Fibroblast of the conjunctiva (primary cell): ENCODE results near the gene ZNF687.

Experiments
- DNase-seq: peaks from one replicate; pipeline ENCODE4 v3.0.0-alpha.2; 2010; ENCODE audit warnings: low read depth

ZNF687 gene

GRCh38 chr1:151312411-151312810 is 30.3 kb downstream of the ZNF687 start:
- DNase-seq: no peak

- DNase-seq: no peak
Measured at GRCh38 chr1:151312826-151313225, 30.7 kb downstream of the ZNF687 start.

DNA sequence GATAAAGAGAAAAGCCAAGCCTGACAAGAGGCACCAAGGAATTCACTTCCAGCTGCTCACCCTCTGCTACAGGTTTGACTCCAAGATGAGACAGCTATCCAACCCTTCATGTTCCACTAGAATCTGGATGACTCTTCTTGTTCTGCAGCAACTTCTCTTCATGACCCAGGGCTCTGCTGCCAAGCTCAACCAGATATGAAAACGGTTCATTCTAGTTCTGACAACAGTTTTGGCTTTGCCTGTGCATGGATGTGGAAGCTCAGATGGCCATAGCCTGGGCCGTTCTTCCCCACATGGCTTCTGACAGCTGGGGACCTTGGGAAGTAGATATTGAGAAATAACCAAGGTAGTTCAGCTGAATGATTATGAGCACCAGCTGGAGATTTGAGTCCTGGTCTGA is 31.4 kb downstream of the ZNF687 start:
- no peak for DNase-seq

DNA sequence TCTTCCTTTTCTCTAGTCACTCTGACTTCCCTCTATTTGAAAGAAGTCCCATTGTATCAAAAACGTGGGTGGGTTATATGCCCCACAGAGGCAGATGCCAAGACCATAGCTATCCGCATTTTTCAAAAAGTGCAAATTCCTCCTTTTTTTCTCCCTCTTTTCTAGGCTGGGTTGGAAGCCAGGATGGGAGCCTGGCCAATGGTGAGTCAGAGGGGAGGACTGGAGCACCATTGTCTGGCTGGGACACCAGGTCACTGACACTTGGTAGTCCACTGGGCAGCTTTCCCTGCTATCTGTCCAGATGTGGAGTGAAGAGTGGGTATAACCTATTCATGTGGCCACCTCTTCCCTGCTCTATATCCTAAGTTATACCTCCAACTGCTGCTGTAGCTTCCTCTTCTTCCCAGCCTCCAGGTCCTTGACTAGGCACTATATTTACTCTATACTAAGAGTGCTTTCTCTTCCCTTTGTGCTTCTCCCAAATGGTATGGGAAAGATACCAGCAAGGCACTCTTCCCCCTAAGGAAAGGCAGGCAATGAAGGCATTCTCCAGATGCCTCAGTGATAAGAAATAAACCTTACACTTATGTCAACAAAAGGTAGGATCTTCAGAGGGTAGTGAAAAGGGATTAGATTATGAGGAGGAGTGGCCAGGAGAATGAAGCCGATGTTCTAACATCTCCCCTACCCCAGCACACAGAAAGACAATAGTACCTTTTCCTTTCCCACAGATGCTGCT is 32.2 kb downstream of the ZNF687 start:
- peak; percentile 81 for DNase-seq

DNA sequence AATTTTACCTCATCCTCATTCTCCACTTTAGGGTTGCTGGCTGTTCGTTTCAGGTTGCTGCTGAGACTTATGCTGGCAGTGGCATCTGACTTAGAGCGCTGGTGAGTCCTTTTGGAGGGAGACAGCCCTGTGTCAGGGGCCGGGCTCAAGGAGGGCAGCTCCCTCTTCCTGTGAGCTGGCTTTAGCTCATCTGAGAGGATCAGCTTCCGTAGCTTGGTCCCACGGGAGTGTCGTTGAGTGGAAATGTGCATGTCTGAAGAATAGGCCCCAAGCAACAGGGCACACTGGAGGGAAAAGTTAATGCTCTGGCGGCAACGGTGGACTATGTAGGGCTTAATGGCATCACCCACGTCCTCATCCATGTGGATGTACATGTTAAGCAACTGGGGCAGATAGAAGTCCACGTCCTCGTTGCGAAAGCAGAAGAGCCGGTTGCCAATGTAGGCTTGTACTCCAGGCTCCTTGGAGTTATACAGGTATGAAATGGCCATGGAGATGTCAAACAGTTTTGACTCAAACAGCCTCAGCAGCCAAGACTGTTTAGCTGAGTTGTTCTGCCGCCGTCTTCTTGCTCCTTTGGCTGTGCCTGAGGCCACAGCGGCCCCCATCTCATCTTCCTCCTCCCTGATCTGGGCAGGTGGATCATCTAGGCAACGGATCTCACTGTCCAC is 33.6 kb downstream of the ZNF687 start:
- no peak for DNase-seq

DNA sequence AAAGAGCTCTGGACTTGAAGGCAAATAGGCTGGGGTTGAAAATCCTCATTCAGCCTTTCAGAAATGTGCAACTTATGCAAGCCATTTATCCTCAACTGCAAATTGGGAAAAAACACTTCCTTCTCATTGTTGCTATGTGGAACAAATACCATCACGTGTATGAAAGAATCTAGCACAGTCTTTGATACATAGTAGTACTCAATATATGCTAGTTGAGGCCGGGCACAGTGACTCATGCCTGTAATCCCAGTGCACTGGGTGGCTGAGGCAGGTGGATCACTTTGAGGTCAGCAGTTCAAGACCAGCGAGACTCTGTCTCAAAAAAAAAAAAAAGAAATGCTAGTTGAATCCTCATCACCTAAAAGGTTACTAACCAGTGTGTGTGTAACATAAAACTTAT is 36.9 kb downstream of the ZNF687 start:
- DNase-seq: no peak

- DNase-seq: no peak
Measured at GRCh38 chr1:151324390-151324930, 42.4 kb downstream of the ZNF687 start.

- no peak for DNase-seq
Measured at GRCh38 chr1:151325231-151325630, 43.1 kb downstream of the ZNF687 start.

DNA sequence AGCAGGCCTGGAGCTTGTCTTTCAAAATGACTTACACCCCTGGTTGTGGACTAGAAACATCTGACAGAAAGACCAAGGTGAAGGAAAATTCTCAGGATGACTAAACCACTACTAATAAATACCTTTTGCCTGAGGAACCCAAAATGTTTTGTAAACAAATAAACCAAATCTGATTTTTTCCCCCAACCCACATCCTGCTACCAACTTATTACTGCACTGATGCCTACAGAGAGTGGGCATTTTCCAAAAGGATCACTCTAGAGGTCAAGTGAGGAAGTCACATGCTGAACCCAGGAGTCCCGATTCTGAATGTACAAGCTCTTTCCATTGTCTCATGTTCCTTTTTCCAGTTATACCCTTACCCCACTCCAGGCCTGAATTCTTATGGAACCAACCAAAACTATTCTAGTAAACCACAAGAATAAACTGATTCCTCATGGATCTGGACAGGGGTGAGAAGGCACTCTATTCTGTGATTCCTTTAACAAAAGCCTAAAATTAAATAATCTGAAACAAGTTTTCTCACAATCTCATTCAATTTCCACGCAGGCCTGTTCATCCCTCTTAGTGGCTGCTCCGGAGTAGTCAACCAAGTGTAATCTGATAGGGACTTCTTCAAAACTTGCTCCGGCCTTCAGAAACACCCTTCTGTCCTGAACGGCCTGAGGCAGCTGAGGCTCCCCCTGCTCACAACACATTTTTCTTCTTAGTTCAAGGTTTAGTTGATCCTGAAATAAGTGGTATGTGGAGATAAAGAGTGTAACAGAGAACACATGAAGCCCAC is 43.7 kb downstream of the ZNF687 start:
- DNase-seq: no peak

DNA sequence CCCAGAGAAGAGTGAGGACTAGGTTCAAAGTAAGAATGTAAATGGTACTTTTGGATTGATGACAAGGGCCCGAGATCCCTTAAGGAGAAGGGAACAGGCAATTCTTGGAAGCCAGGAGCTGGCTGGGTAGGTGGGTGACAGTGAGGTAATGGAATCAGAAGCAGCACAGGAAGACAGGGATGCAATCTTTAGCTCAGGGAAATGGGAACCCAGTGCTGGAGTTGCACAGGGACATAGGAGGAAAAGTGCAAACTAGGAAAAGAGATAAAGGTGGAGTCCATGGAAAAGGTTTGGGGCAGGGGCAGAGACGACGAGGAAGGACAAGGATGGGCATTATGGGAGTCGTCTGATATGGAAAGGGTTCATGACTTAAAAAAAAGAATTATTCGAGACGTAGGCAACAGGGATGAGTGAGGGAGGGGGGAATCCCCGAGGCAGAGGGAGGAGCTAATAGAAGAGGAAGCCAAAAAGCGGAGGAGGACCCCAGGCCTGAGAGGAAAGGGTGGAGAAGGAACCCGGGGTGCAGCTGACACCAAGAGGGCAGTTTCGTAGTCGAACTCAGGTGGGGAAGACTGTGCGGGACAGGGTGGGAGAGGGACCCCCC is 44.6 kb downstream of the ZNF687 start:
- no peak for DNase-seq

DNA sequence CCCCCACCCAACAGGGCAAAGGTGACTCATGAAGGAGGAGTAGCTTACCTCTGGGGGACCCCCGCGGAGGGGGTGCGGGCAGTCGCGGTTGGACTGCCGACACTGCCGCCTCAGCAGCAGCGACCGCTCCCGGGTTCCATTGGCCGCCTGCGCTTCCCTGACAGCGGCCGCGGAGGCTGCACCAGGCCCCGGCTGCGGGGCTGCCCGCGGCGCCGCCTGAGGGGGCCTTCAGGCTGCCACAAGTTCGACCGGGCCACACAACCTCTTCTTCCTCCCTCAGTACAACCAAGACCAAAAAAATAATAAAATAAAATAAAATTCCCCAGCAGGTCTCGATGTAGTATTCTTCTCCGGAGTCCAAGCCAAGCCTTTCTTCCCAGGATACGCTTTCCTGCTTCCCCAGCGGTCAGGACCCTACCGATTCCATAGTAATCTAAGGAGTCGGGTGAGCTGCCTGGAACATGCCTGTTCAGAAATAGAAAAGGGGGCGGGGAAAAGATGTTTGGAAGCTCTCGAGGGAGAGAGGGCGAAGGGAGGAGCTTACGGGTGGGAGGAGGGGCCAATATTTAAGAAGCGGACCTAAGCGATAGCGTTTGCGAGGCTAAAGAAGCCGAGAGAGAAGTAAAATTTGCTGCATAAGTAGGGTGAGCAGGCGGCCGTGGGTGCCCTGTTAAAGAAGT is 45.3 kb downstream of the ZNF687 start, which contains the start of gene PI4KB:
TSS of gene PI4KB (minus strand) at position 194 of the 680 bp plus-strand sequence. CDS start 10,935 bp downstream, outside the sequence.
- peak; percentile 96 for DNase-seq

DNA sequence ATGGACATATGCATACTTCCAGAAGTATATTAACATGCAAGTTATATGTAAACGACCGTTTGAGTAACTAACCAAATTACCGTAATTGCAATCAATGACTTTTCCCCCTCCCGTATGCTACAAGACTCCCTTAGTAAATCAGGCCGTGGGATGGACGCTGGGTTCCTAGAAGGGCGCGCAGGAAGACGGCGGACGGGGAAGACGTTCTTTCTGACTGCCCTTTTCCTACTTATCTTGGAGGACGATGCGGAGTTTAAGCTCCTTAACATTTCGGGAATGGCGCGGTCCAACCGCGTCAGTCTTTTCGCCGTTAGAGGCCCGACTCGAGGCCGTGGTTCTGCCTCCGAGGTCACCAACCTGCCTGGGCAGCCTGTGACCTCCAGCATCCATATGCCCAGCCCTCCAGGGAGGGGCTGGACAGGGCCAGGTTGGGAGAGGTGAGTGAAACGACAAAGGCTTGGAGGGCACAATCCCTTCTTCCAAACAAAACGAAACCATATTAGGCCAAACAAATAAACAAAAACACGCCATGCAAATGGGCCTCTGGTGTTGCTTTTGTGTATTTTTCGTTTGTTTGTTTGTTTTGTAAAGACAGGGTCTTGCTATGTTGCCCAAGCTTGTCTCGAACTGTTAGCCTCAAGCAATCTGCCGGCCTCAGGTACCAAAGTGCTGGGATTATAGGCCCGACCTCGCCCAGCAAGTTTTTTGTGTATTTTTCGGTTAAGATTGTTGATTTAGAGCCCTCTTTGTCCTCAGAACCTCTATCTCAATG is 46.0 kb downstream of the ZNF687 start:
- DNase-seq: no peak

DNA sequence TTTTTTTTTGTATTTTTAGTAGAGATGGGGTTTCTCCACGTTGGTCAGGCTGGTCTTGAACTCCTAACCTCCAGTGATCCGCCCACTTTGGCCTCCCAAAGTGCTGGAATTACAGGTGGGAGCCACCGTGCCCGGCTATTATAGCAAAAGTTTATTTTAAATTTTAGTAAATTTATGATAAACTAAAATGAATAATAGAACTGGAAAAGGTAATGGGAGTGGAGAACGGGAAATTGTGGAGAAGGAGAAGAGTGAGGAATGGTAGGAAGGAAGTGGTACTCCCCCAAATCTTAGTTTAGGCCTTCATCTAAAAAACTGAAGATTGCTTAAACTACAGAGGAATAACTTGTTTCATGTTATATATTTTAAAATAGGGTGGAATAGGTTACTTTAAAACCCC is 52.7 kb downstream of the ZNF687 start:
- no peak for DNase-seq

GRCh38 chr1:151336556-151336955 is 54.5 kb downstream of the ZNF687 start:
- no peak for DNase-seq

GRCh38 chr1:151340870-151341754 is 59.0 kb downstream of the ZNF687 start:
- peak; percentile 80 for DNase-seq
